Keratinocyte (primary cell): ENCODE results near the gene PAX5. TPM values are rescaled to one million over a fixed set of nuclear protein-coding genes. Genes with fewer than 3 reads are reported as not detected.
A peak's percentile ranks its signal among the peaks of the same experiment; 100 is the strongest.

Experiments used
- DNase-seq: peaks from one replicate; pipeline ENCODE4 v3.0.0-alpha.2; 2011; ENCODE audit warnings: low read depth, missing footprints, low spot score
- FAIRE-seq: peaks from 2 replicates; lab custom pipeline; 2011; peaks lifted over from hg19 to GRCh38; lab: Jason Lieb, UNC
- H2AFZ ChIP-seq: 2 replicates; pipeline ENCODE4 v1.6.0; 2012; ENCODE audit warnings: low read length, control low read depth, inconsistent platforms; ENCODE audit not compliant: control insufficient read depth
- H3K27ac ChIP-seq: 2 replicates; pipeline ENCODE4 v1.5.1; 2011; ENCODE audit warnings: low read length; ENCODE audit not compliant: control insufficient read depth, insufficient read depth
- H3K27me3 ChIP-seq: 3 replicates; pipeline ENCODE4 v1.6.0; 2011; ENCODE audit warnings: low read length; ENCODE audit not compliant: control insufficient read depth, insufficient read depth; ENCODE audit errors: extremely low read depth
- H3K36me3 ChIP-seq, 2 experiments: 2 replicates in 1 of 2; 3 replicates in 1 of 2; pipeline ENCODE4 v1.5.1; 2011; ENCODE audit warnings: low read length in 2 of 2, mild to moderate bottlenecking in 1 of 2; ENCODE audit not compliant: control insufficient read depth in 2 of 2, insufficient read depth in 2 of 2; ENCODE audit errors: extremely low read depth in 1 of 2
- H3K4me1 ChIP-seq: 3 replicates; pipeline ENCODE4 v1.5.1; 2011; ENCODE audit warnings: low read length; ENCODE audit not compliant: control insufficient read depth, insufficient read depth; ENCODE audit errors: extremely low read depth
- H3K4me2 ChIP-seq: 3 replicates; pipeline ENCODE4 v1.6.0; 2011; ENCODE audit warnings: low read depth, low read length; ENCODE audit not compliant: control insufficient read depth, insufficient read depth; ENCODE audit errors: extremely low read depth
- H3K4me3 ChIP-seq, 3 experiments: fragments of 200-600 bp in 1 of 3; sonication (generic) in 1 of 3; 2 replicates in 2 of 3; 3 replicates in 1 of 3; pipeline ENCODE4 v1.5.1; 2011 to 2016; ENCODE audit warnings: low read length in 3 of 3, mild to moderate bottlenecking in 3 of 3, control low read depth in 2 of 3, inconsistent platforms in 1 of 3, low read depth in 1 of 3, mixed read lengths in 1 of 3, mixed run types in 1 of 3, moderate library complexity in 1 of 3; ENCODE audit not compliant: control insufficient read depth in 2 of 3, insufficient read depth in 2 of 3; ENCODE audit errors: extremely low read depth in 1 of 3
- H3K79me2 ChIP-seq: 2 replicates; pipeline ENCODE4 v1.6.0; 2012; ENCODE audit warnings: low read length; ENCODE audit not compliant: control insufficient read depth, insufficient read depth
- H3K9ac ChIP-seq: 3 replicates; pipeline ENCODE4 v1.6.0; 2011; ENCODE audit warnings: low read length; ENCODE audit not compliant: control insufficient read depth, insufficient read depth; ENCODE audit errors: extremely low read depth
- H3K9me1 ChIP-seq: 3 replicates; pipeline ENCODE4 v1.6.0; 2011; ENCODE audit warnings: low read length; ENCODE audit not compliant: control insufficient read depth, insufficient read depth; ENCODE audit errors: extremely low read depth
- H3K9me3 ChIP-seq: 2 replicates; pipeline ENCODE4 v1.5.1; 2012; ENCODE audit warnings: low read depth, low read length; ENCODE audit not compliant: control insufficient read depth
- H4K20me1 ChIP-seq: 3 replicates; pipeline ENCODE4 v1.6.0; 2011; ENCODE audit warnings: low read length; ENCODE audit not compliant: control insufficient read depth, insufficient read depth; ENCODE audit errors: extremely low read depth
- EZH2 ChIP-seq: IDR thresholded peaks from one replicate; pipeline ENCODE4 v1.6.1; 2012; ENCODE audit warnings: inconsistent platforms, mild to moderate bottlenecking, low read length, moderate library complexity
- dilution Hi-C: fragments of 300-500 bp; cut with MboI; formaldehyde crosslinking; loops from one replicate; pipeline ENCODE4 v1.7.0; 2020; ENCODE audit warnings: low sequenced_read_pairs; ENCODE audit not compliant: extremely low pct_ligation_motif_present
- polyA plus RNA-seq, 5 experiments: library from polyadenylated mRNA; depleted of rRNA in 3 of 5; stranded (reverse) in 3 of 5; stranded (forward) in 1 of 5; unstranded in 1 of 5; fragments of >200 nt; gene quantifications; 1 replicate in 1 of 5; 2 replicates in 3 of 5; 3 replicates in 1 of 5; pipeline versions ENCODE4 v1.2.1 to v1.2.3, GENCODE V29; 2011 to 2012; ENCODE audit warnings: missing spikeins in 2 of 5, low read depth in 1 of 5, low replicate concordance in 1 of 5
- TF ChIP-seq, protein P1 (sequence below), 3 experiments: IDR thresholded peaks in 1 of 3; conservative IDR thresholded peaks in 1 of 3; optimal IDR thresholded peaks in 1 of 3; 2 replicates in 2 of 3; 3 replicates in 1 of 3; pipeline versions ENCODE3 to v1.5.1; 2011; ENCODE audit warnings: low read length in 3 of 3, mild to moderate bottlenecking in 3 of 3, moderate library complexity in 2 of 3, control low read depth in 1 of 3, inconsistent platforms in 1 of 3; ENCODE audit not compliant: insufficient read depth in 2 of 3; ENCODE audit errors: extremely low read depth in 1 of 3

PAX5 gene
- polyA plus RNA-seq, 1 donor (not counting 4 experiments of a cell fraction or from before 2014, with no cell fraction given): not detected

DNA sequence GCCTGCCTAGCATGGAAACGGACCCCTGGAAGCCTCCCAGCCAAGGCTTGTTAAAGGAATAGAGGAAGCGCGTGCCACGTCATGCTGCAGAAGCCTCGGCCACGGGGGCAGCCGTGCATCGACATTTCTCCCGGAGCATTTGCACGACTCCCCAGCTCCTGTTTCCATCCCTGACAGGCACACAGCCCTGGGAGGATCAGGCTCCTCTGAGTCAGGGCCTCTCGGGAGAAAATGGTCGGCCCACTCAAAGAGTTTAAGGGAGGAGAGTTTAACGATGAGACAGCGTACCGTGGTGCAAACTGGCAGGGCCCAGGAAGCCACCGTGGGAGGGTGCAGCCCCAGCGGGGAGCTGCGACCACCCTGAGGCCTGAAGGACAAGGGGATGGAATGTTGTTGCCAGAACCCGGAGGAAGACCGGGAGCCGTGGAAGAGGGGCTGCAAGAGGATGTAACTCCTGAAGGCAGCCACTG lies 213.6 kb downstream of the PAX5 start:
- DNase-seq: no peak
- H3K4me1 ChIP-seq: no peaks in the 10 kb centered on the region

DNA sequence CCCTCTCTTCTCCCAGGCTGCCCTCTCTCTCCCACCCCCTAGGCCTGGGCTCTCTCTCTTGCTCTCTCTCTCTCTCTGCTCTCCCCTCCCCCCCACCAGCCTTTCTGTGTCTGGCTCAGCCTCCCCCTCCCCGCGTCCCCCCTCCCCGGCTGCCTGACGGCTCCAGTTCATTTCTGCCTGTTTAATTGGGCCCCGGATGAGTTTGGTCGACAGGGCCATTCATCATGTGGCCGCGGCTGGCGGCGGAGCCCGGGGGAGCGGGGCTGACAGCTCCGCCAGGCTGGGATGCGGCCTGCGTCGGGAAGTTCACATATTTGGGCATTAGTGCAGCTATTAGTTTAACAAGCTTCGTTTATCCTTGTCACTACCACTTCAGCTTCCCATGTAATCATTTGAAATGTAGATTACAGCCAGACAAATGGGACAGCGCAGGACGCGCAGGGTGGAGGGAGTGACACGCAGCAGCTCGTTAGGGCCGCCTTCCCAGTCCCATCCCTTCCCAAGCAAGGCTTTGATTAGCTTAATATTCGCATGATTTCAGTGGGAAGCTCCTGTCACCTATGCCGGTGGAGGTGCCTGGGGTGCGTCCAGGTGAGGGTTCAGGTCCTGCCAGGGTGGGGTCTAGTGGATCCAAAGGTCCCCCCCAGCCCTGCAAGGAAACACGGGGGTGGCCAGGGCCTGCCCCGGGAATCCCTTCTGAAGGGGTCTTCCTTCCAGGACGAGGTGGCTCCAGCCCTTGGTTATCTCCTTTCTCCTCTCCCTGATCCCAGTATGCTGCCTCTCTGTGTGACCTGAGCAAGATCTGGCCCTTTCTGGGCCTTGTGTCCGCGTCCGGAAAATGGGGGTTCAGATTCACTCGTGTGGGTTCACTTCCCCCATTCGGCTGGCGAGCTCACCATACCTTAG lies 214.8 kb downstream of the PAX5 start:
- Histone ChIP-seq H3K9me3 (no peaks in the 10 kb centered on the region), H3K79me2 (no peaks in the 10 kb centered on the region), H3K4me3 (no peak overlapping the region), H3K4me2 (peak overlapping the region; percentile 75), H3K9me1 (no peaks in the 10 kb centered on the region), H3K27me3 (peaks cover 46% of the 10 kb centered on the region), H3K27ac (no peak overlapping the region), H3K36me3 (no peaks in the 10 kb centered on the region), H3K9ac (no peak overlapping the region), H4K20me1 (no peaks in the 10 kb centered on the region), H2AFZ (no peak overlapping the region), H3K4me1 (no peaks in the 10 kb centered on the region)
- FAIRE-seq: no peak
- dilution Hi-C loops: no loop called here
- TF ChIP-seq EZH2: no peak
- TF ChIP-seq, protein P1, sequence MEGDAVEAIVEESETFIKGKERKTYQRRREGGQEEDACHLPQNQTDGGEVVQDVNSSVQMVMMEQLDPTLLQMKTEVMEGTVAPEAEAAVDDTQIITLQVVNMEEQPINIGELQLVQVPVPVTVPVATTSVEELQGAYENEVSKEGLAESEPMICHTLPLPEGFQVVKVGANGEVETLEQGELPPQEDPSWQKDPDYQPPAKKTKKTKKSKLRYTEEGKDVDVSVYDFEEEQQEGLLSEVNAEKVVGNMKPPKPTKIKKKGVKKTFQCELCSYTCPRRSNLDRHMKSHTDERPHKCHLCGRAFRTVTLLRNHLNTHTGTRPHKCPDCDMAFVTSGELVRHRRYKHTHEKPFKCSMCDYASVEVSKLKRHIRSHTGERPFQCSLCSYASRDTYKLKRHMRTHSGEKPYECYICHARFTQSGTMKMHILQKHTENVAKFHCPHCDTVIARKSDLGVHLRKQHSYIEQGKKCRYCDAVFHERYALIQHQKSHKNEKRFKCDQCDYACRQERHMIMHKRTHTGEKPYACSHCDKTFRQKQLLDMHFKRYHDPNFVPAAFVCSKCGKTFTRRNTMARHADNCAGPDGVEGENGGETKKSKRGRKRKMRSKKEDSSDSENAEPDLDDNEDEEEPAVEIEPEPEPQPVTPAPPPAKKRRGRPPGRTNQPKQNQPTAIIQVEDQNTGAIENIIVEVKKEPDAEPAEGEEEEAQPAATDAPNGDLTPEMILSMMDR (optimal IDR thresholded peaks at IDR 0.05 in 1 of 3, IDR thresholded peaks at IDR 0.05 in 1 of 3, conservative IDR thresholded peaks at IDR 0.05 in 1 of 3; ENCODE audit: extremely low read depth in 1 of 3, insufficient read depth in 2 of 3, low read length in 3 of 3): no peak
- no peak for DNase-seq

More for the DNA sequence above, 213.6 kb downstream of the PAX5 start:
- Histone ChIP-seq H3K27ac (no peak overlapping the region), H3K9me3 (no peaks in the 10 kb centered on the region), H3K9ac (no peak overlapping the region), H3K36me3 (no peaks in the 10 kb centered on the region), H3K4me3 (no peak overlapping the region), H4K20me1 (no peaks in the 10 kb centered on the region), H3K27me3 (peaks cover 46% of the 10 kb centered on the region), H2AFZ (no peak overlapping the region), H3K9me1 (no peaks in the 10 kb centered on the region), H3K79me2 (no peaks in the 10 kb centered on the region), H3K4me2 (no peak overlapping the region)
- FAIRE-seq: no peak
- TF ChIP-seq EZH2: no peak
- TF ChIP-seq, protein P1 (optimal IDR thresholded peaks at IDR 0.05 in 1 of 3, IDR thresholded peaks at IDR 0.05 in 1 of 3, conservative IDR thresholded peaks at IDR 0.05 in 1 of 3; ENCODE audit: extremely low read depth in 1 of 3, insufficient read depth in 2 of 3, low read length in 3 of 3): no peak
- dilution Hi-C loops: no loop called here
